Pulmonary artery endothelial cell (primary cell): ENCODE results near the gene SOX8. TPM values are rescaled to one million over a fixed set of nuclear protein-coding genes. Genes with fewer than 3 reads are reported as not detected.

Experiments used
- DNase-seq: peaks from one replicate; pipeline ENCODE4 v3.0.0-alpha.2; 2011; ENCODE audit warnings: low read depth, low spot score
- total RNA-seq: library from RNA; depleted of rRNA; stranded (reverse); fragments of >200 nt; gene quantifications from 2 replicates; pipeline ENCODE4 v1.2.3, GENCODE V29; 2014

SOX8 gene
- total RNA-seq, 1 donor from 2014 or later, result 0.99 TPM

- no peak for DNase-seq
Measured at GRCh38 chr16:1006781-1007180, 25.2 kb downstream of the SOX8 start.

GRCh38 chr16:1007284-1007850 is 25.8 kb downstream of the SOX8 start:
- no peak for DNase-seq

GRCh38 chr16:1008085-1008484 is 26.5 kb downstream of the SOX8 start:
- DNase-seq, result no peak

- no peak for DNase-seq
Measured at GRCh38 chr16:1009358-1010150, 28.0 kb downstream of the SOX8 start.

- DNase-seq, result no peak
Measured at GRCh38 chr16:1010251-1010650, 28.7 kb downstream of the SOX8 start.

GRCh38 chr16:1010815-1011214 is 29.2 kb downstream of the SOX8 start:
- no peak for DNase-seq

- DNase-seq, result no peak
Measured at GRCh38 chr16:1011316-1012082, 29.9 kb downstream of the SOX8 start.

- DNase-seq, result no peak
Measured at GRCh38 chr16:1012135-1012534, 30.6 kb downstream of the SOX8 start.

GRCh38 chr16:1012722-1013592 is 31.4 kb downstream of the SOX8 start:
- no peak for DNase-seq

GRCh38 chr16:1013593-1013900 is 32.0 kb downstream of the SOX8 start:
- DNase-seq, result no peak

- DNase-seq, result no peak
Measured at GRCh38 chr16:1014221-1014620, 32.7 kb downstream of the SOX8 start.

- no peak for DNase-seq
Measured at GRCh38 chr16:1014771-1015495, 33.4 kb downstream of the SOX8 start.

- DNase-seq, result no peak
Measured at GRCh38 chr16:1018447-1019198, 37.1 kb downstream of the SOX8 start.

GRCh38 chr16:1019231-1020090 is 37.9 kb downstream of the SOX8 start:
- DNase-seq, result no peak

- no peak for DNase-seq
Measured at GRCh38 chr16:1020091-1020399, 38.5 kb downstream of the SOX8 start.

GRCh38 chr16:1020591-1020990 is 39.0 kb downstream of the SOX8 start:
- DNase-seq, result no peak

- DNase-seq, result no peak
Measured at GRCh38 chr16:1021553-1022160, 40.1 kb downstream of the SOX8 start.

GRCh38 chr16:1022466-1022865 is 40.9 kb downstream of the SOX8 start:
- no peak for DNase-seq

- no peak for DNase-seq
Measured at GRCh38 chr16:1024138-1024537, 42.6 kb downstream of the SOX8 start.
